Colon (tissue), 2 donors: ENCODE results near the gene ZFYVE27.
"Not testable (repeated sequence)": the region's sequence is repeated elsewhere in the genome, so short reads cannot be mapped to it uniquely, and the experiment has no call there.

ENCODE experiments used
- FAIRE-seq: peaks from 2 replicates; lab custom pipeline; 2012; peaks lifted over from hg19 to GRCh38; lab: Jason Lieb, UNC
- donor health status: control.
- donor health status: control.

ZFYVE27 gene, protein sequence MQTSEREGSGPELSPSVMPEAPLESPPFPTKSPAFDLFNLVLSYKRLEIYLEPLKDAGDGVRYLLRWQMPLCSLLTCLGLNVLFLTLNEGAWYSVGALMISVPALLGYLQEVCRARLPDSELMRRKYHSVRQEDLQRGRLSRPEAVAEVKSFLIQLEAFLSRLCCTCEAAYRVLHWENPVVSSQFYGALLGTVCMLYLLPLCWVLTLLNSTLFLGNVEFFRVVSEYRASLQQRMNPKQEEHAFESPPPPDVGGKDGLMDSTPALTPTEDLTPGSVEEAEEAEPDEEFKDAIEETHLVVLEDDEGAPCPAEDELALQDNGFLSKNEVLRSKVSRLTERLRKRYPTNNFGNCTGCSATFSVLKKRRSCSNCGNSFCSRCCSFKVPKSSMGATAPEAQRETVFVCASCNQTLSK

DNA sequence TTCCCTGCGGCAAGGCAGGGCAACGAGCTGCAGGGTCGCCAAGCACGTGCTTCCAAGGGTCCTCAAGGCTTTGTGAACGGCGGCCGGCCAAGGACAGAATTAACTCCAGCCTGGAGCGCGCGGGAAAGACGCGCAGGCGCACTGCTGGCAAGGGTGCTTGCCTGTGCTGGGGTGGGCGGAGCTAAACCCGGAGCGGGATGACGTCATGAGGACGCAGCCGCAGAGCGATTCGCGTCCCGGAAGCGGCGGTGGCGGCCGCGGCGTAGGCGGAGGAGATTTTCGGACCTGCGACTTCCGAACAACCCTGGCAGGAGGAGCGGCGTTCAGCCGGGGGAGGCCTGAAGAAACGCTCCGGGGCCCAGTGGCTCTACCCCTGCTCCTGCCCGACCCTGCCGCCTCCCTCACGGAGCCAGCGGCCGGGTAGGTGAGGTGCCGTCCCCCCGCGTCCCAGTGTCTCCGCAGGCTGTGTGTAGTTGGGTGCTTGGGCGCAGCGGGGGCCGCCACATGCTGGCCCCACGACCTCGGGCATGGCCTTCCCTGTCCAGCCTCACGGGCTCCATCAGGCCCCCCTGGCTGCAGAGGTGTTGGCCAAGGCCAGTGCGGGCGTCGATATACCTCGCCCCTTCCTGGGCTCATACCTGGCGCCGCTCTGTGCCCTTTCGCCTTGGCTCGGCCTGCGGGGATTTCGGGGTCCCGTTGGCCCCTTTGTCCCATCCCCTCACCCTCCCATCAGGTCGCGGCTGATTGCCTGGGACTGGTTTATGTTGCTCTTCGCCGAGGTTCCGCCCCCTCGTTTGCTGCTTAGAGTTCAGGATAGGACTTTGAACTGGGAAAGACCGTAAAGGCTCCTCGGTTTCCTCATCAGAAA, at the start of gene ZFYVE27:
Gene ZFYVE27 (plus strand): TSS at position 227 of the 868 bp plus-strand sequence. CDS start 1,350 bp downstream, outside the sequence.
- FAIRE-seq = no peak

DNA sequence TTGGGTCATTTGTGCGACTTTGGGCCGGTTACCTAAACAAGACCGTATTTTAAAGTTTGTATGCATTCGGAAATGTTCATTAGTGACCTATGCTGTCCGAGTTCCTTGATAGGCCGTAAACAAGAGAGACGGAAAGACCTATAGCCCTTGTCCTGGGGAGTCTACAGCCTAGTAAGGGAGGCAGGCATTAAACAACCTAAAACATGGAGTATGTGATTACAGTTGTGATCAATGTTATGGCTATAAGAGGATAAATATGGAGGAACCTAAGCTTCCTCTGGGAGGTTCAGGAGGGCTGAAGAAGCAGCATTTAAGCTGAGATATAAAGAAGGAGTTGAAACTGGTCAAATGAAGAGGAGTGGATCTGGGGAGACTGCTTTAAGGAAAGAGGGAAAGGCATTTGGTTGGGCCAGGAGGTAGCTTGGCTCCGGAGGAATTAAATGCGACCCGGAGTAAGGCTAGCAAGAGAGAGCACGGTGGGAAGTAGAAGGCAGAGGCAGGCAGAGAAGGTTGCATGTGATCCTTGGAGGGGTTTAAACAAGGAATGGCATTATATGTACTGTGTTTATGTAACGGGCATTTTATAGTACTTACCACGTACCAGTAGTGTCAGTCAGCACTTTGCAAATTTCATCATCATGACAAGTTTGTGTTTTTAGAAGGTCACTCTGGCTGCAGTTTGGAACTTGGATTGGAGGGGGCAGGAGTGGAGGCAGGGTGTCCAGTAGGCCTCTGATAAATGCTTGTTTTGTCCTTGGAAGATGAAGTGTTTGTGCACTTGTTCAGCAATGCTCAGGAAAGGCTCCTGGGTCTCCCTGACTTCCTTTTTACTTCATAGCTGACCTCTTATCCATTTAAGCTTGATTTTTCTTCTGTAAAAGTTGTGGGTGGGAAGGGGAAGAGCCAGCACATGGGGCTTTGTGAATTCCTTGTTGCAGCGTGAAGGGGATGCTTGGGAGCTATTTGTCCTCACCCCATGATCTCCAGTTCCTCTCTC, 48.8 kb upstream of the ZFYVE27 start:
- no peak for FAIRE-seq

DNA sequence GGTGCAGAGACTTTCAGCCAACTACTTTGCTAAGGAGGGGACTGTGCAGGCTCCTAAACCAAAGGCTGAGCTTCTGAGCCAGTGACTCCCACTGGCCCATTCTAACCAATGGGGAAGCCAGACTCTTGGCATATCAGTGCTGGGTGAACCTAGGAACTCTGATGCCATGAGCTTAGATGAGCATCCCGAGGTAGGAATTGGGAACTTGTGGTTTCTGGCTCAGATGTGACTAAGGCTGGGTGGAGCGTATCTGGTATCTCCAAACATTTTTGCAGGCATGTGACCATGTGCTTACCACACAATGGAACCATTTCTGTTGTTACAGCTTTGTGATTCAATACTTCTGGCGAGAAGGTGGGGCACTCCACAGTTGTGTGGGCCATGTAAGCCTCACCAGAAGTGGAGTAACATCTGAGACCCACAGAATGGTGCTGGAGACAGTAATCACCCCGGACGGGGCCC, 47.3 kb upstream of the ZFYVE27 start:
- FAIRE-seq = no peak

DNA sequence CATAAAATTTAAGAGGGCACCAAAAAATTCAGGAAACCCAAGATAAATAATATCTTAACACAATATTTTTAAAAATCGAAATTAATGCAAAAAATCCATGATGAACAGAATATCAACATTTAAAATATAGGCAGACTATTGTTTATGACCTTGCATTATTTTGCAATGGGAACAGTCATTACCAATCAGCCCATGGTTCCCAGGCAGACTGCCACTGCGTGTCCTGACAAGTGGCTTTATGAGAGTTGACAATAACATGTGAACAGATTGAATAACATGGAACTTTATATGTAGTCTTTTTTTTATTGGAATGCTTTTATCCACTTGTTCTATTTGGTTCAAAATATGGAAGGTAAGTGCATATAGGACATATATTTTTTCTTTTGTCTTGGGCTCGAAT, 46.8 kb upstream of the ZFYVE27 start:
- FAIRE-seq = no peak

DNA sequence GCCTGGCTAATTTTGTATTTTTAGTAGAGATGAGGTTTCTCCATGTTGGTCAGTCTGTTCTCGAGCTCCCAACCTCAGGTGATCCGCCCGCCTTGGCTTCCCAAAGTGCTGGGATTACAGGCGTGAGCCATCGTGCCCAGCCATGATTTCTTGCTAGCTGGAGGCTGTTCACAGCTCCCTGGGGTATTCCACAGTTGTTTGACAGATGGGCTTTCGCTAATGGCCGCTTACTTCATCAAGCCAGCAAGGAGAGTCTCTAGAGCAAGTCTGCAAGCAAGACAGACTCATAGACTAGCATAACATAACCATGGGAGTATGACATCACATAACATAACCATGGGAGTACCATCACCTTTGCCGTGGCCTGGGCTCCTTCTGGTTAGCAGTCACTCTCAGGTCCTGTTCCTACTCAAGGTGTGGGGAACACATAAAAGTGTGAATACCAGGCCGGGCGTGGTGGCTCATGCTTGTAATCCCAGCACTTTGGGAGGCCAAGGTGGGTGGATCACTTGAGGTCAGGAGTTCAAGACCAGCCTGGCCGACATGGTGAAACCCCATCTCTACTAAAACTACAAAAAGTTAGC, 38.8 kb upstream of the ZFYVE27 start:
- not testable (repeated sequence) for FAIRE-seq

DNA sequence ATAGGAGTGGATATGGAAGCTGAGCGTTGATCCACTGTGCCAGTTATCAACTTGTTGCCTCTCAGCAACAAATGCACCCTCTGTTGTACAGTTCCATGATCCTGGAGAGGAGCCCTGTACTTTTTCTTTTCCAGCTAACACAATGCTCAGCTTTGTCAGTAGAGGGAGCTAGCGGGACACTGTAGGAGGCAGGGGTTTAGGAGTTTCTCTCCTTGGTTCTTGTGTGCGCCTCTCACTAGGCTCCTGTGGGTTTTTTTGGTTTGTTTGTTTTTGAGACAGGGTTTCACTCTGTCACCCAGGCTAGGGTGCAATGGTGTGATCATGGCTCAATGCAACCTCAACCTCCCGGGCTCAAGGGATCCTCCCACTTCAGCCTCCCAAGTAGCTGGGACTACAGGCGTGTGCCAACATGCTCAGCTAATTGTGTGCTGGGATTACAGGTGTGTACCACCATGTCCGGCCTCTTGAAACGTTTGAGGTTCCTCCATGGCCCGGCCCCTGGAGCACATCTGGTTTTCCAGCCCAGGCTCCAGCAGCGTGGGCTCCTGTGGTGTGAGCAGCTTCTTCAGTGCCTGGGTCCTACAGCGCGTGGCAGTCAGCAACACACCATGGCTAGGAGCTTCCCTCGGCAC, 35.4 kb upstream of the ZFYVE27 start:
- FAIRE-seq = no peak

DNA sequence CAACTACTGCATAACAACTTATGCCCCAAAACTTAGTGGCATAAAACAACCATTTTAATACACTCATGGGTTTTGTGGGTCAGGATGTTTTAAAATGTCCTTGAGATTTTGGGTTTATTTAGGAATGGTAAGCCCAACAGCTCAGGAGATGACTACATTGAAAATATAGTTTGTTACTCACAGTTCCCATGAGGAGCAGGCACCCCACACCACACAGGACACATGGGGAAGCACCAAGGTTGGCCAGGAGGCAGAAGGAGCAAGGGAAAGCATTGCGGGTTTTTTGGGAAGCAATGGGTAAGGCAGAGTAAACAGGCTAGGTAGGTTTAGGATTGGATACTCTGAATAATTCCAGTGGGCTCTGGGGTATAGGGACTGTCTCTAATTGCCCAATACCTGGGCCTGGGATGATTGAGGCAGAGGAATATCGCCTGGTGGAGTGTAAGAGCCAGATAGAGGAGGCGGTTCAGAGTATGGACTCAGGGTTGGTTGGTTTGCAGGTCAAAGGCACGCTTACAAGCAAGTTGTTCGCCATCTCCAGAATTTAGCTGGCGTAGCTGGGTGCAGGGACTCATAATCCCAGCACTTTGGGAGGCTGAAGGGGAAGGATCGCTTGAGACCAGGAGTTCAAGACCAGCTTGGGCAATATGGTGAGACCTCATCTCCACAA, 33.4 kb upstream of the ZFYVE27 start:
- FAIRE-seq = no peak

DNA sequence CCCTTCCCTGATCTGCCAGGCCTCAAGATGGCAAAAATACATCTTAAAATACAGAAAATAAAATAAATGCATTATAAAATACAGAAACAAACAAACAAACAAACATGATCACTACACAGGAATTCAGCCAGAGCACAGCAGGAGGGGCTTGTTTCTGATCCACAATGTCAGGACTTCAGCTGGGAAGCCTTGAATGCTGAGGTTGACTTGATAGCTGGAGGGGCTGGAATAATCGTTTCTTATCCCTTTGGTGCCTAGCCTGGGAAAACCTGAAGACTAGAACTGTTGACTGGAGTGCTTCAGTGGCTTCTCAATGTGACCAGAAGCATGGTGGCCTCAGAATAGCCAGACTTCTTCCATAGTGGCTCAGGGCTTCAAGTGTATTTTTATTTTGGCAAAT, 32.6 kb upstream of the ZFYVE27 start:
- no peak for FAIRE-seq

DNA sequence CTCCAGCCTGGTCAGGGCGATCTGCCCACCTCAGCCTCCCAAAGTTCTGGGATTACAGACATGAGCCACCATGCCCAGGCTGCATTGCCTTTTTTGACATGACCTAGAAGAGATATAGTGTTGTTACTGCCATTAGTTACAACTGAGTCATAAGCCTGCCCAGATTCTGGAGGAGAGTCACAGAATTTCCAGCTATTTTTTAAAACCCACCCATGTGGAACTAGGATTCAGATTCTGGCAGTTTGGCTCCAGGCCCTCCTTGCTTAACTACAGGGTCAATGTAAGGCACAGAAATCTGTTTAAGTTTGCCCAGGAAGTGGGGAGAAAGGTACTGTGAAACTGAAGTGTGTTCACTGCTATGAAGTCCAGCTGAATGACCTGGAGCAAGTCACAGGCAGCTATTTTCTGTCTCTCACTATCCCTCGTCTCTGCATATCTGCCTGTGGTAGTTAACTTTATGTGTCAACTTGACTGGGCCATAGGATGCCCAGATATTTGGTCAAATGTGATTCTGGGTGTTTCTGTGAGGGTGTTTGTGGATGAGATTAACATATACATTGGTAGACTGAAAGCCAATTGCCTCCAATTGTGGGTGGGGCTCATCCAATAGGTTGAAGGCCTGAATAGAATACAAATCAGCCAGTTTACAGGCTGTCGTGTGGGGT, 31.8 kb upstream of the ZFYVE27 start:
- FAIRE-seq = no peak

DNA sequence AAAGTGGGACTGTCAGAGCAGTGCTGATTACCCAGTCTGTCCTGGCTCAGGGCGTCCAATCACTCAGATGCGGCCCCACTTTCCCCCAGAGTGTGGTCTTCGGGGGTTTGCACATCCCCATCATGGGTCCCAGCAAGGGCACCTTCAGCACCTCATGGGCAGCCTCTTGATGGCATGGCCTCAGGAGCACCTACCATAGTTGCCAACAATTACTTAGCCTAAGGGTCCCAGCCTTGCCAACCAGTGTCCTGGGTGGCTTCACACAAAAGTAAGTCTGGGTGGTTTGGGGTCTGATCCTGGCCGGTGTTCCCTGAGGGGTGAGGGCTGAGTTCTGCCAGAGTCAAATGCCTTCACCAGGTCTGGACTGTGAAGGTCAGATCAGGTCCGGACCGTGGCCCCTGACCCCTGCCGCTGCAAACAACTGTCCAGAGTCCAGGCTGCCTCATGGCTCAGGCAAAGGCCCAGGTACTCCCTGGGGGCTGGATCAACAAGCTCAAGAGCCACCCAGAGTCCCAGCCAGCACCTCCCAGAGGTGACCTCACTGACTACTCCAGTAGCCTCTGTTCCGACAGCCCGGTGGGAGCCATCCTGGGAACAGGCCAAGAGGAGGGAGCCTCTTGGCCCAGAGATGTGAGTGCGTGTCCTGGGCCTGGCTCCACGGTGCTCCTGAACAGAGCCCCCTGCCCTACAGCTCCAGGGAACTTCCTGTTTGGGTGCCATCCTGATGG, 29.6 kb upstream of the ZFYVE27 start:
- FAIRE-seq = no peak

DNA sequence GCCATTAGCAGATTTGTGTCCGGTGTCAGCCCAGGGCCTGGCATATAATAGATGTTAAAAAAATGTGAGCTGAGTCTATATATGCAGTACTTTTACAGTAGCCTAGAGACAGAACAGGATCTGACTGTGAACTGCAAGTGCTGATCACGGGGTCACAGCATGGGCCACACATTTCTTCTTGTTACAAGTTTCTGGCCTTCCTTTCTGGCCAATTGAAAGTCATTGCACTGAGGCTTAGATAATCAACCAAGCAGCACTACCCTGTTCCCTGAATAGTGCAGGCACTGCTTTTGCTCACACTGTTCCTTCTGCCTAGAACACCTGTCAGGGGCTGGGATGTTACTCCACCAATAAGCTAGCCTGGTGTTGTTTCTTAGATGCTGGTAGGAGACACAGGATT, 28.8 kb upstream of the ZFYVE27 start:
- no peak for FAIRE-seq

DNA sequence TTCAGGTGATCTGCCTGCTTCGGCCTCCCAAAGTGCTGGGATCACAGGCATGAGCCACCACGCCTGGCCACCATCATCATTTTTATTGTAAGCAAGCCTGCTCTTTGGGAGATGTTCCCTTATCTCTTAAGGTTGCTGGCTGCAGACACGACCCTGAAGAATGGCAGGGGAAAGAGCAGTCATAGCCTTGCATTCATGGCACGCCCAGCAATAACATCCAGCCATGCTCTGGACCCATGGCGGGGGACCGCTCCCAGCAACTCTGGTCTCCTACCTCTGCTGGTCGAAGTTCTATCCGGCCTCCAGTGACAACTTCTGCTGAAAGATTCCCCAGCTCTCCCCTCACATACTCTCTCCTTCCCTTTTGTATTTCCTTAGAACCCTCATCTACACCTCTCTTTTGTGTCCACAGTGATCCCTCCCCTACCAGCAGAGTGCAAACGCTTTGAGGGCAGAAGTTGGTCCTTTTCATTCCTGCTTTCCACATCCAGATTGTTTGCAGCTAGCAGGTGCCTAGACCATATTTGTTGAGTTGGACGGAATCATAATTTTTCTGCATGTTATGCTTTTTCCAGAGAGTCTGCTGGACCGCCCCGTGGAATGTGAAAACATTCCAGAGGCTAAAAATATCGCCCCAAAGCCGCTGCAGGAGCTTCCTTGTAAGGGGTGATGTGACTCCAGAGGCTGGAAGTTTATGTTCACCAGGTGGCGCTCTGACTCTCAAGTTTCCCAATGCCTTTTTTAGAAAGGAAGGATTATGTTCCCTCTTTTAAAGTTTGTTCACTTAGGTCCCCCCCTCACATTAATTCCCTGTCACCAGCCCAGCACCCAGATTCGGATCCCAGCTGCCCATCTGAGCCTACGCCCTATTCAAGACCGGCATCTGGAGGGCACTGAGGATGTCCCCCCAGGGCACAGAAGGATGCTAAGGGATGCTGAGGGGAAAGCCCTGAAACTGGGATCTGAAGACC, 27.7 kb upstream of the ZFYVE27 start:
- no peak for FAIRE-seq

DNA sequence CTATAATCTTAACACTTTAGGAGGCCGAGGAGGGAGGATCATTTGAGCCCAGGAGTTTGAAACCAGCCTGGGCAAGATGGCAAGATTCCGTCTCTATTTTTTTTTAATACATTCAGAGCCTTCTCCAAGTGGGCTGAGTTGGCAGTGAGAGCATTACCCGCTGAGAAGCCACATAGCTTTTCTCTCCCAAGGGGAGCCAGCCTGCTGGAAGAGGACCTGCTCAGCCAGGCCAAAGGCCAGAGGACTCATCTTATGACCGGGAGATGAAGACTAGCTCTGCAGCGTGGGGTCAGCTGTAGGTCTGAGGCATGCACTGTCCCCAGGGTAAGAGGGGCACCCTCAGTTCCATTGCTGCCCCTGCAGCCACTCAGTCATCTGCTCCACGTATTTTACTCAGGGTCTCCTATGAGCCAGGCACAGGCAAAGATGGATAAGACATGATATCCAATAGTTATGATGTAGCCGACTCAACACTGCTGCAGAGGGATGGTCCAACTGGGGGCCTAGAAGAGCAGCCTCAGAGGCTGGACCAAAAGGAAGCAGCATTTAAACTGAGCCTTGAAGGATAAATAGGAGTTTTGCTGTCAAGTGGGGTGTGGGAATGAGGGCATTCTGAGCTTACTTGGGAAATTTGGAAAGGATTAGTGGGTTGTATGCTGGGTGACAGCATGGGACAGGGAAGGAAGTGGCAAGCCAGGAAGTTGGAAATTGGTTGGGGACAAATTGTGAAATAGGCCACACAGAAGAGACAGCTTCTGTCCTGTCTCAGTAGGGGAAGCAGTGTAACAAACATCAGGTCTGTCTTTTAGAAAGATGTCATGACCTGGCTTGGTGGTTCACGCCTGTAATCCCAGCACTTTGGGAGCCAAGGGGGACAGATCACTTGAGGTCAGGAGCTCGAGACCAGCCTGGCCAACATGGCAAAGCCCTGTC, 25.0 kb upstream of the ZFYVE27 start:
- FAIRE-seq = no peak

DNA sequence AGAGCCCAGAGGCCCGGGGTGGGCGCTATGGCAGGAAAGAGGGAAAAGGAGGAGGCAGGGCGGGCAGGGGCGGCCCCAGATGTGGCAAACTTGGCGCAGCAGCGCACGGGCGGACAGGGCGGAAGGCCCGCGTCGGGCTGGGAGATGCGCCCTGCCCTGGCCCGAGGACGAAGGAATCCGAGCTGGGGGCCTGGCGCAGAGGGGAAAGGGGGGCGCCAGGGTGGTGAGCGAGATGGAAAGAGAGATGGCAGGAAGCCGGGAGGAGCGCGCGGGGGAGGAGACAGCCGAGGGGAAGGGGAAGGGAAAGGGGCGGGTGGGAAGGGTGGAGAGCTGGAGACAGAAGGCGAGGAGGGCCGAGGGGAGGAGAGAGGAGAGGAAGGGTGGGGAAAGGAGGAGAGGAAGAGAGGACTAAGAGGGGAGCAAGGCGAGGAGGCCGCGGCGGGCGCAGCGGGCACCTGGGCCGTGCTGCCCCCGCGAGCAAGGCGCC, 23.5 kb upstream of the ZFYVE27 start, which contains the start of gene MARVELD1:
Gene MARVELD1 (plus strand): TSS at position 392 of the 487 bp plus-strand sequence. CDS start 147 bp downstream, outside the sequence.
- FAIRE-seq = no peak

DNA sequence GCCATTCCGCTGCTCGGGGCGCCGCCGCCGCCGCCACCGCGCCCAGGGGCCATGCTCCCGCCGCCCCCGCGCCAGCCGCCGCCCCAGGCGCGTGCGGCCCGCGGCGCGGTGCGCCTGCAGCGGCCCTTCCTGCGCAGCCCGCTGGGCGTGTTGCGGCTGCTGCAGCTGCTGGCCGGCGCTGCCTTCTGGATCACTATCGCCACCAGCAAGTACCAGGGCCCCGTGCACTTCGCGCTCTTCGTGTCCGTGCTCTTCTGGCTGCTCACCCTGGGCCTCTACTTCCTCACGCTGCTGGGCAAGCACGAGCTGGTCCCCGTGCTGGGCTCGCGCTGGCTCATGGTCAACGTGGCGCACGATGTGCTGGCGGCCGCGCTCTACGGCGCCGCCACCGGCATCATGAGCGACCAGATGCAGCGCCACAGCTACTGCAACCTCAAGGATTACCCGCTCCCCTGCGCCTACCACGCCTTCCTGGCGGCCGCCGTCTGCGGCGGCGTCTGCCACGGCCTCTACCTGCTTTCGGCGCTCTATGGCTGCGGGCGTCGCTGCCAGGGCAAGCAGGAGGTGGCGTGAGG, 23.0 kb upstream of the ZFYVE27 start:
- FAIRE-seq = no peak
